HG03378 (cell line): Measurements from ENCODE around the gene TP53TG3F.
"Not testable (repeated sequence)": the region's sequence is repeated elsewhere in the genome, so short reads cannot be mapped to it uniquely, and the experiment has no call there.

Experiments used
- ATAC-seq: cut with Tn5 transposase; IDR thresholded peaks from one replicate; pipeline ENCODE4 v1.9.1; 2021; ENCODE audit warnings: mild to moderate bottlenecking, moderate library complexity; ENCODE audit not compliant: unreplicated experiment

Gene TP53TG3F, protein sequence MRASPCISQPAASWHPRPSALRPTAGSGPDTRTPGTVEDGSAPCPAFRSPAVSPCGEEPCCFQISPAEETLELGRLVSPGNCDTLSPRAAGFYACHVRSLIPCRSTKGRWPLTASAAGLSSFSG

DNA sequence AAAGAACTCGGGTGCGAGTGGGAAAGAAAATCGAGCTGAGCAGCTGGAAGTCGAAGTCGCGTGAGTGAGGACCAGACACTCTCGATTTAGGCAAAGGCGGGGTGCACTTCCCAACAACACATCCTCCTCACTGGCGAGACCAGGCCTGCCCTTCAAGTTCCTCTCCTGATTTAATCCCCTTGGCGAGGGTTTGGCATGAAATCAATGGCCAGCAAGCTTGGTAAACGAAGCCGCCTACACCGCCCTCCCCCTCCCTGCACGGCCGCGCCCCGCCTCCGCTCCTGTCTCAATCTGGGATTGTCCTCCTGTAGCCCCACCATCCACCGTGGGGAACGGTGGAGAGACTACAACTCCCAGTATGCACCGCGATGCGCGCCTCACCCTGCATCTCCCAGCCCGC lies at the start of gene TP53TG3F:
TSS of gene TP53TG3F (plus strand) at position 301 of the 400 bp plus-strand sequence. CDS start at position 369, 68 bp downstream.
- ATAC-seq: not testable (repeated sequence)

DNA sequence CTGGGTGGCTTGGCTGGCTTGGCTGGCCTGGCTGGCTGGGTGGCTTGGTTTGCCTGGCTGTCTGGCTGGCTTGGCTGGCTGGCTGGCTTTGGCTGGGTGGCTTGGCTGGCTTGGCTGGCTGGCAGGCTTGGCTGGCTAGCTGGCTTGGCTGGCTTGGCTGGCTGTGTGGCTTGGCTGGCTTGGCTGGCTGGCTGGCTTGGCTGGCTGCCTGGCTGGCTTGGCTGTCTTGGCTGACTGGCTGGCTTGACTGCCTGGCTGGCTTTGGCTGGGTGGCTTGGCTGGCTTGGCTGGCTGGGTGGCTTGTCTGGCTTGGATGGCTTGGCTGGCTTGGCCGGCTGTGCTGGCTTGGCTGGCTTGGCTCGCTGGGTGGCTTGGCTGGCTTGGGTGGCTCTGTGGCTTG lies 32.2 kb downstream of the TP53TG3F start:
- ATAC-seq: not testable (repeated sequence)

DNA sequence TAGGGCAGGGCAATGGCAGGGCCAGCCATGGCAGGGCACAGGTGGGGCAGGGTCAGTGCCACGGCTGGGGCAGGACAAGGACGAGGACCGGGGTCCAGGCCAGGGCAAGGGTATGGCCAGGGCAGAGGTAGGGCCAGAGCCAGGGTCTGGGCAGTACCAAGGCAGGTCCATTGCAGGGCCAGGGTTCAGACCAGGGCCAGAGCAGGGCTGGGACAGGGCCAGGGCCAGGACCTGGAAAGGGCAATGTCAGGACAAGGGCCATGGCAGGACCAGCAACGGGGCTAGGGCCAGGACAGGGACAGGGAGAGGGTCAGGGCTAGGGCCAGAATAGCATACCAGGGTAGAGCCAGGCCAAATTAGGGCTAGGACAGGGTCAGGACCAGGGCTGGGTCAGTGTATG lies 47.8 kb downstream of the TP53TG3F start:
- not testable (repeated sequence) for ATAC-seq

DNA sequence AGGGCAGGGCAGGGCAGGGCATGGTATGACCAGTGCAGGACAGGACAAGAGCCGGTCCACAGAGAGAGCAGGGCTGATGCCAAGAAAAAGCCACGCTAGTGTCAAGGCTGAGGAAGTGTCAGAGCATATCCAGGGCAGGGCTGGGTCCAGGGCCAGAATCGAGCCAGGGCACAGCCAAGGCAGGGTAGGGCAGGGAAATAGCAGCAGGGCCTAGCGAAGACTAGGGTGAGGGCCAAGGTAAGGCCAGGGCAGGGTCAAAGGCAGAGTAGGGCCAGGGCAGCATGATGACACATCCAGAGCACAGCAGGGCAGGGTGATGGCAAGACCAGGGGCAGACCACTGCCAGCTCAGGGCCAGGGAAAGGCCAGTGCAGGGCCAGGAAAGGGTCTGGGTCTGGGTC lies 49.7 kb downstream of the TP53TG3F start:
- not testable (repeated sequence) for ATAC-seq

DNA sequence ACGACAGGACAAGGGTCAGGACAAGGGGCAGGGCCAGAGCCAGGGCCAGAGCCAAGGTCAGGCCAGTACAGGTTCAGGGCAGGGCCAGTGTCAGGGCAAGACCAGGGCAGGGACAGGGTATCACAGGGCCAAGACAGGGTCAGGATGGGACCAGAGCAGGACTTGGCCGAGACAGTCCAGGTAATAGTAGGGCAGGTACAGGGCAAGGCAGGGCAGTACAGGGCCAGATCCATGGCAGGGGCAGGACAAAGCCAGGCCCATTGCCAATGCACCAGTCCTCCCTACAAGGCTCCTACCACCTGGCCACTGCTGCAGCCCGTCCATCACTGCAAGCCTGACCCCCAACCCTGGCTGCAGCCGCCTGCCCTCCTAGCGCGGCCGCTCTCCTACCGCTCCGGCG lies 50.5 kb downstream of the TP53TG3F start:
- ATAC-seq: not testable (repeated sequence)
